ENCODE measurements around the gene GTPBP3. TPM values are rescaled to one million over a fixed set of nuclear protein-coding genes. Genes with fewer than 3 reads are reported as not detected.

GTPBP3 gene, protein sequence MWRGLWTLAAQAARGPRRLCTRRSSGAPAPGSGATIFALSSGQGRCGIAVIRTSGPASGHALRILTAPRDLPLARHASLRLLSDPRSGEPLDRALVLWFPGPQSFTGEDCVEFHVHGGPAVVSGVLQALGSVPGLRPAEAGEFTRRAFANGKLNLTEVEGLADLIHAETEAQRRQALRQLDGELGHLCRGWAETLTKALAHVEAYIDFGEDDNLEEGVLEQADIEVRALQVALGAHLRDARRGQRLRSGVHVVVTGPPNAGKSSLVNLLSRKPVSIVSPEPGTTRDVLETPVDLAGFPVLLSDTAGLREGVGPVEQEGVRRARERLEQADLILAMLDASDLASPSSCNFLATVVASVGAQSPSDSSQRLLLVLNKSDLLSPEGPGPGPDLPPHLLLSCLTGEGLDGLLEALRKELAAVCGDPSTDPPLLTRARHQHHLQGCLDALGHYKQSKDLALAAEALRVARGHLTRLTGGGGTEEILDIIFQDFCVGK
- 12.9 and 26.5 TPM in 2 replicates for total RNA-seq

DNA sequence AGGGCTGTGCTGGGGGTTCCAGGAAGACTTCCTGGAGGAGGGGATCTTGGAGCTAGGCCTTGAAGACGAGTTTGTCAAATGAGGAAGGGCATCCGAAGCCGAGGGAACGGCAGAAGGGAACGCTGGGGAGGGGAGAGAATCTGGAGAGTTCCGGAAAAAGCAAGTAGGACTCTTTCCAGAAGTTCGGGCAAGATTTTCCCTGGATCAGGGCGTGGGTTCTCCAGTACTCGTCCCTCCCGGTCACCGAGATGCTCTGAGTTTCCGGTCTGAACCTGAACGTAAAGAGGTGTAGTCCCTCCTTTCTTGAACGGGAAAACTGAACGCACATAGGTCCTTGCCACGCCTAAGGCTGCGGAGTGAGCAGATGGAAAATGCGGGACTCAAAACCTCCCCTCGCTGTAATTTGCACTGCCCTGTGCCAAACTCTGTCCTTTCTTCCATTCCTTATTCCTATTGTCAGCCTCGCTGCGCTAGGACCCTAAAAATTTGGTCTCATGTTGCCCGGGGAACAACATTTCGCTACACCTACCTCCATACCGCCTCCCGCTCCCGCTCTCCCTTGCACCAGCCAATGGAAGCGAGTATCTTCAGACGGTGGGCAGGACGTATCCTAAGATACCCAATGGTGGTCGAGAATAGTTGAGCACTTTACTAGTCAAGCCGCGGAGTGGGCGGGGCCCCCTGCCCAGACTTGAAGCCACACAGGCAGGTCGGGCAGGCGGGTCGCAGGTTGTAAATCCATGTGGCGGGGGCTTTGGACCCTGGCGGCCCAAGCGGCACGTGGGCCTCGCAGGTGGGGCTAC lies at the start of gene GTPBP3:
TSS of gene GTPBP3 (plus strand) at position 682 of the 803 bp plus-strand sequence. CDS start at position 741, 59 bp downstream.

DNA sequence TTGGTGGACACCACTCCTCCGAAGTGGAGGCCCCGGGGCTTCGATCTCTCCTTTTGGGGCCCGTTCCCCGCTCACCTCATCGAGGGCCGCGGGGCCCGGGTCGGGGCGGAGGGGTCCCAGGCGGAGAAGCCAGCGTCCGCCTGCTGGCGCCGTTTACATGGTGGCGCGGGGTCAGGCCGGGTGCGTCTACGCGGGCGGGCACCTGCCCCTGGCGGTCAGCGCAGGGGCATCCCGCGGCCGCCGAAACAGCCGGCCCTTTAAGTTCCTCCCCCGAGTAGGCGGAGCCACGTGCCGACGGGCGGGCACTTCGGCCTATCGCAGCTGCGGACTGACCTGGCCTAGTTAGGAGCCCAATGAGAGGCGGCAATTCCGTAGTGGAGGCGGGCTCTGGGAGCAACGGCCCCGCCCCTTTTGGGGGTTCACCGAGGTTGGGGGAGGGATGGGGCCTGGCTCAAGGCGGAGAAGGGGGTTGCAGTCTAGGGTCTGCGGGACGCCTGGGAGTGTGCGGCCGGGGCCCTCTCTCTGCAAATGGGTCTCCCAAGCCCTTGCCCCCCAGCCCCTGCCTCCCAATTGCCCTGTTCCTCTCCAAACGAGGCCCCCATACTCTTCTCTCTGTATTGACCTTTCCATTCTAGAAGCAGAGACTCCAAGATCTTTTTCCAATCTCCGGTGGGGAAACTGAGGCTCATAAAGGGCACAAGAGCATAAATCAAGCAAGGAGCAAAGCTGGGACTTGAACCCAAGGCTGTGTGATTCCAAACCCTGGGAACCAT lies 34.0 kb upstream of the GTPBP3 start, which contains the start of gene ABHD8:
TSS of gene ABHD8 (minus strand) at position 259 of the 773 bp plus-strand sequence. CDS start 1,809 bp downstream, outside the sequence.

DNA sequence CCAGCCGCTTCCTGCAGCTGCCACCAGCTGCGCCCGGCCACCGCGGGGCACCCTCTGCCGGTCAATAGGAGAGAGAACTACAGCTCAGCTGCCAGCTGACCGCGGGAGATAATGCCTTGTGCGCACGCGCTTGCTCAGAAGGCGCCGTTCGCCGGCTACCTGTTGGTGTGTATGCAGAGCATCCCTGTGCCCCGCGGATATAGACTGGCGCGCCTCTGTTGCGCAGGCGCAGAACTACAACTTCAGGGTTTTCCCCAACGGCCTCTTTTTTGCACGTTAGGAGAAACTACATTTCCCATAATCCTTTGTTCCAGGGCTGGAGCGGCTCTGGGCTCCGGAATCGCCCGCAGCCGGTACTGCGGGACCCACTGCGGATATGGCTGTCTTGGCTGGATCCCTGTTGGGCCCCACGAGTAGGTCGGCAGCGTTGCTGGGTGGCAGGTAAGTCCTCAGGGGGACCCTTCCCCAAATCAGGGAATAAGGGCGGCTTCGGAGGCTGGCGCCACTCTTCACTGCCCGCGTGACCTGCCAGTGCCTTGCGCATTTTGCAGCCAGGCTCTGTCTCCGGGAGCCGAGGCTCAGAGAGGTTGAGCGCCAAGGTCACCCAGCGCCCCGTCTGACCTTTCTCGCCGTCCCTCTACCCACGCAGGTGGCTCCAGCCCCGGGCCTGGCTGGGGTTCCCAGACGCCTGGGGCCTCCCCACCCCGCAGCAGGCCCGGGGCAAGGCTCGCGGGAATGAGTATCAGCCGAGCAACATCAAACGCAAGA lies 31.7 kb upstream of the GTPBP3 start, which contains the start of gene MRPL34:
TSS of gene MRPL34 (plus strand) at position 356 of the 768 bp plus-strand sequence. CDS start at position 377, 21 bp downstream.

DNA sequence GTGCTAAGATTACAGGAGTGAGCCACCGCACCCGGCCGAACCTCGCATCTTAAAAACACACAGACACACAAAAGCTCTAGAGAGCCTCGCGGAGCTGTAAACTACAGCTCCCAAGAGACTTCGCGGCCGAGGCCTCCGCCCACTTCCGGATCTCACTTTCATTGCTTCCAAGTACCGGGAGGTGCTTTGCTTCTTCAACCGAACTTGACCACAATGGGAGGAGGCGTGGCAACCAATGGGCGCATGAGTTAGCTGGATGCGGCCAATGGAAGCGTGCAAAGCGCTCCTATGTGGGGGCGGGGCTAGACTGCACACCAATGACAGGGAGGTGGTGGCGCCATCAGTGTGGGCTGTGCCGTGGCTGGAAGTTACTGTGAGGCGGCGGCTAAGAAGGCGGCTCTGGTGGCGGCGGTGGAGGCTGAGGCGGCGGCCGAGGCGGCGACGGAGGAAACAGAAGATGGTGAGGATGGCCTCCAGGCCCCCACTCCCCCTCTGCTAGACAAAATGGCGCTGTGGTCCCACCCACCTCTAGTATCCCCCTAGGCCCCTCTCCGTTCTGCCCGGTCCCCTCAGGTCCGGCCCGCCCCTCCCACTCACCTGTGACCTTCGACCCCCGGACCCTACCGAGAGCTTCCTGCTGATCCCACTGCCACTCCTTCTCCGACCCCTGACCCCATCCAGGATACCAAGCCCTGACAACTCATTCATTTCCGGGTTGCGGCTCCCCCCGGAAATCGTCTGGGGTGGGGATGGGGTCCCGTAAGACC lies 28.0 kb upstream of the GTPBP3 start, which contains the start of gene DDA1:
TSS of gene DDA1 (plus strand) at position 366 of the 767 bp plus-strand sequence. CDS start at position 458, 92 bp downstream.

DNA sequence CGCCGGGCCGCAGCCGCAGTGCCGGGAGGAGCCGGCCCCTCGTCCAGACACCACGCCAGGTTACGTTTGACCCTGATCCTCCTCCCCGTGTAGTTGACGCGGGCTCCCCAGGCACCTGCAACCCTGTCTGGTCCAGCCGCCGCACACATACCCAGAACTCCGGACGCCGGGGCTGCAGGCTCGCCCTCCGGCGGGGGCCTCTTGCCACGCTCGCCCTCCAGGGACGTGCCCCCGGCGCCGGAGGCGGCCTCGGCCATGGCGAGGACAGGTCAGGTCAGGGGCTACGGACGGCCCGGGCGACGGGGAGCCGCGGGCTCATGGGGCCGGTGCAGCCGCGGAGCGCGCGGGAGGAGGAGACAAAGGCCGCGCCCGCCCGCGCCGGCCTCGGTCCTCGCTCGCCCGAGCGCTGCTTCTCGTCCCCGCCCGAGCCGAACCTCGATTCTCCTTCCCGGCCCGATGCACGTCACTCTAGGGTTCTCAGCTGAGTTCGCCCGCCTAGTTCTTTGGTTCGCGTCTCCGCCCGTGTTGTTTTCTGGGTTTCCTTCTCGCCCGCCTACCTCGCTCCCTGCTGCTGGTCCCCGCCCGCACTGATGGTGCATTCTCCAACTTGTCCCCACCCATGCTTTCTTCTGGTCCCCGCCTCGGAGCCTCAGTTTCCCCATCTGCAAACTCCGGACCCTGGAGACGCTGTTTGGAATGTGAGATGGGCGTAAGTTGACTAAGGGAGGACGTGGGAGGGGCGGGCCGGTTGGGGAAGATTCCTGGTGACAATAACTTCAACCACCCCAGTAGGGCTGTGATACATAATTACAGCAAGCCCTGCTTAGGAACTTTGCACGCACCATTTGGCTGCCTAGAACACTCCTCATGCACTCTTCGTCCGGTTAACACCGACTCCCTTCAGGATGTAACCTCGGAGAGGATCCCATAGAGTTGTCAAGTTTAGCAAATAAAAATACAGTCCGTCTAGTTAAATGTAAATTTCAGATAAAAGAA lies 2.6 kb upstream of the GTPBP3 start, which contains the start of gene ANO8:
TSS of gene ANO8 (minus strand) at position 442 of the 996 bp plus-strand sequence. CDS start at position 257, 185 bp downstream.

DNA sequence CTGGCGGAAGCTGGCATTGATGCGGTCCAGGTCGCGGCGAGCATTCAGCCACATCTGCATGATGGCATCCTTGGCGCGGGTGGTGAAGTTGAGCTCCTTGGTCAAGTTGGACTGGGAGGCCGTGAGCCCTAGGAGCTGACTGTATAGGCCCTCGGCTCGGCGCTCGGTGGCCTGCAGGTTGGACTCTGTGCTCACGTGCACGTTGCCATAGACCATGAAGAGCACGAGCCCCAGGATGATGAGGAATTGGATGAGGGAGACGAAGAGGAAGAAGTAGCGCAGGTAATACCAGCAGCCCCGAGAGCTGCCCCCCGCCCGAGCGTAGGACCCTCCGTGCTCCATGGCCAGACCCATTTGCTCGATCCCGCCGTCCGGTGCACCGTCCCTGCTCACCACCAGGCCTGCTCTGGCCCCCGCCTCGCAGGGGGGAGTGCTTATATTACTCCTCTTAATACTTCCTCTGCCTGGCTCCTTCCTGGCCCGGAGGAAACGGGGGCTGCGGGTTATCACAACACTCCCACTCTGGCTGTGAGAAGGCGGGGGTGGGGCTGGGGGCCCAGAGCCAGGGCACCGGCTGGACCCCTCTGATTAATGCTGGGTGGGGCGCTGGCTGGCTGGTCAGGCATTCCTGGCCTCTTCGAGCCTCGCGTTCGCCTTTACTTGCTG lies 39.7 kb downstream of the GTPBP3 start, which contains the start of gene PLVAP:
TSS of gene PLVAP (minus strand) at position 408 of the 666 bp plus-strand sequence. CDS start at position 354, 54 bp downstream.

Other genes with a start within 250 kb of the GTPBP3 start
- 13.6 and 25.4 TPM in 2 replicates for gene USE1, start 122.2 kb upstream of the GTPBP3 start, total RNA-seq
- 6.6 and 9.0 TPM in 2 replicates for gene OCEL1, start 111.3 kb upstream of the GTPBP3 start, total RNA-seq
- gene NR2F6, start 91.6 kb upstream of the GTPBP3 start, total RNA-seq: 73.4 and 98.0 TPM in 2 replicates
- gene USHBP1, start 72.8 kb upstream of the GTPBP3 start, total RNA-seq: not detected in 2 replicates
- 131 and 138 TPM in 2 replicates for gene BABAM1, start 70.1 kb upstream of the GTPBP3 start, total RNA-seq
- gene ANKLE1, start 55.7 kb upstream of the GTPBP3 start, total RNA-seq: under 0.01 and 0.29 TPM in 2 replicates
- 20.2 TPM in 2 replicates for gene ABHD8, start 34.1 kb upstream of the GTPBP3 start, total RNA-seq
- 101 and 111 TPM in 2 replicates for gene MRPL34, start 31.7 kb upstream of the GTPBP3 start, total RNA-seq
- gene DDA1, start 28.0 kb upstream of the GTPBP3 start, total RNA-seq: 49.0 and 67.9 TPM in 2 replicates
- 2.3 and 3.7 TPM in 2 replicates for gene ANO8, start 2.7 kb upstream of the GTPBP3 start, total RNA-seq
- not detected in 2 replicates for gene PLVAP, start 39.8 kb downstream of the GTPBP3 start, total RNA-seq
- gene CCDC194, start 56.6 kb downstream of the GTPBP3 start, total RNA-seq: not detected in 2 replicates
- gene BST2, start 68.1 kb downstream of the GTPBP3 start, total RNA-seq: 0.86 and 5.7 TPM in 2 replicates
- gene MVB12A, start 82.5 kb downstream of the GTPBP3 start, total RNA-seq: 143 and 159 TPM in 2 replicates
- not detected in 2 replicates for gene TMEM221, start 111.1 kb downstream of the GTPBP3 start, total RNA-seq
- not detected in 2 replicates for gene NXNL1, start 123.4 kb downstream of the GTPBP3 start, total RNA-seq
- gene SLC27A1, start 133.0 kb downstream of the GTPBP3 start, total RNA-seq: 10.1 and 12.2 TPM in 2 replicates
- 79.6 and 89.1 TPM in 2 replicates for gene PGLS, start 174.1 kb downstream of the GTPBP3 start, total RNA-seq
- gene COLGALT1, start 218.1 kb downstream of the GTPBP3 start, total RNA-seq: 208 TPM in 2 replicates